GM23338 (cell line): Measurements from ENCODE around the gene UST.

Experiments used
- CREB1 ChIP-seq: fragments of 250-450 bp; sonication (Bioruptor Pico); IDR thresholded peaks from 2 replicates; pipeline ENCODE4 v1.5.0; 2020; ENCODE audit warnings: low read depth, mild to moderate bottlenecking, moderate library complexity
- CTCF ChIP-seq, 2 experiments: fragments of 200-600 bp in 1 of 2; sonication (generic) in 1 of 2; conservative IDR thresholded peaks; 2 replicates each; pipeline versions ENCODE4 v1.5.1 to v1.6.1; 2016 to 2017; ENCODE audit warnings: antibody characterized with exemption in 2 of 2, low read depth in 2 of 2, mild to moderate bottlenecking in 2 of 2, moderate library complexity in 1 of 2
- EZH2 ChIP-seq: fragments of 200-600 bp; sonication (generic); IDR thresholded peaks from one replicate; pipeline ENCODE4 v1.8.0; 2017; ENCODE audit warnings: antibody characterized with exemption, mild to moderate bottlenecking, low read depth; ENCODE audit not compliant: unreplicated experiment
- EZH2phosphoT487 ChIP-seq: fragments of 200-600 bp; sonication (generic); IDR thresholded peaks from one replicate; pipeline ENCODE4 v1.8.1; 2018; ENCODE audit warnings: antibody characterized with exemption; ENCODE audit not compliant: unreplicated experiment
- JUNB ChIP-seq: IDR thresholded peaks from one replicate; pipeline ENCODE4 v1.6.1; 2016; ENCODE audit warnings: antibody characterized with exemption; ENCODE audit not compliant: unreplicated experiment
- NANOG ChIP-seq: IDR thresholded peaks from 2 replicates; pipeline ENCODE4 v1.6.1; 2016; ENCODE audit warnings: antibody characterized with exemption, borderline replicate concordance
- POLR2AphosphoS5 ChIP-seq: IDR thresholded peaks from 2 replicates; pipeline ENCODE4 v1.6.1; 2016; ENCODE audit warnings: antibody characterized with exemption, low read depth
- REST ChIP-seq: IDR thresholded peaks from one replicate; pipeline ENCODE4 v1.6.1; 2018; ENCODE audit warnings: antibody characterized with exemption; ENCODE audit not compliant: unreplicated experiment
- ZNF114 ChIP-seq: fragments of 250-450 bp; sonication (Bioruptor Pico); IDR thresholded peaks from 2 replicates; pipeline ENCODE4 v1.5.0; 2020; ENCODE audit warnings: mild to moderate bottlenecking, moderate library complexity
- ZNF331 ChIP-seq: fragments of 250-450 bp; sonication (Bioruptor Pico); IDR thresholded peaks from 2 replicates; pipeline ENCODE4 v1.5.0; 2020; ENCODE audit warnings: low read depth, mild to moderate bottlenecking, moderate library complexity
- TF ChIP-seq, protein P1 (sequence below): IDR thresholded peaks from 2 replicates; pipeline ENCODE4 v1.6.1; 2016; ENCODE audit warnings: antibody characterized with exemption

DNA sequence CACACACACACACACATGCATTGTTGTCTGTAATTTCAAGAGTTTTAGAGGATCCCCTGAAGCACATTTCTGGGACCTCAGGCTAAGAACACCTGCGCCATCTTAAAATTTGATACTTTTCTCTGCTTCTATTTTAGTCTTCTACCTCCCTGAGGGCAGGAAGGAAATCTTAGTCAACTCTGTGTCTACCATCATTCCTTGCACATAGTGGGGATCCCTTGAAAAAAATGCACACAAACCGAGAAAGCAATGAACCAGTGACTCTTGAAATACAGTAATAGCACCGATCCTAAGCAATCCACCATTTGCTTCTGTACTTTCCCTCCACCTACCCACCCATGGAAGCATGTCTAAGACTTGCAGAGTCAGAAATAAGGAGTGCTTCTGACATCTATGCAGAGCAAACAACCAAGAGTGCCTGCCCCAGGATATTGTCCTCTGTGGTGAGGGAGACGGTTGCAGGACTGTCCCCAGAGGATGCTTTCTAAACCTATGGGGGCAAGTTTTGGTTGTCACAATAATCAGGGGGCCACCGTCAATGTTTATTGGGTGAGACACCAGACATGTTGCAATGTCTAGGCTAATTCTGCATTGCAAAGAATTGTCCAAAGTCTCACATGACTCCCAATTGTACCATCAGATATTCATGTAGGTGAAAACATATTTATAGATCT is 362.7 kb downstream of the UST start:
- TF ChIP-seq EZH2 (no peak), CTCF (conservative IDR thresholded peaks at IDR 0.05; ENCODE audit: low read depth in 2 of 2) (no peak), REST (no peak), EZH2phosphoT487 (no peak), POLR2AphosphoS5 (no peak), CREB1 (CRISPR knock-in tag) (no peak), JUNB (no peak), NANOG (no peak), ZNF331 (CRISPR knock-in tag) (no peak), ZNF114 (CRISPR knock-in tag) (no peak)
- TF ChIP-seq, protein P1, sequence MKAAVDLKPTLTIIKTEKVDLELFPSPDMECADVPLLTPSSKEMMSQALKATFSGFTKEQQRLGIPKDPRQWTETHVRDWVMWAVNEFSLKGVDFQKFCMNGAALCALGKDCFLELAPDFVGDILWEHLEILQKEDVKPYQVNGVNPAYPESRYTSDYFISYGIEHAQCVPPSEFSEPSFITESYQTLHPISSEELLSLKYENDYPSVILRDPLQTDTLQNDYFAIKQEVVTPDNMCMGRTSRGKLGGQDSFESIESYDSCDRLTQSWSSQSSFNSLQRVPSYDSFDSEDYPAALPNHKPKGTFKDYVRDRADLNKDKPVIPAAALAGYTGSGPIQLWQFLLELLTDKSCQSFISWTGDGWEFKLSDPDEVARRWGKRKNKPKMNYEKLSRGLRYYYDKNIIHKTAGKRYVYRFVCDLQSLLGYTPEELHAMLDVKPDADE = no peak
